ENCODE measurements around the gene ZBTB47.

The ZBTB47 gene

GRCh38 chr3:42711491-42712343 lies 58.2 kb downstream of the ZBTB47 start:
- no peak for DNase-seq (ENCODE audit: extremely low read depth in 1 of 2, low read depth in 1 of 2)

GRCh38 chr3:42712344-42712648 lies 58.8 kb downstream of the ZBTB47 start:
- no peak for DNase-seq (ENCODE audit: extremely low read depth in 1 of 2, low read depth in 1 of 2)

GRCh38 chr3:42712688-42713372 lies 59.3 kb downstream of the ZBTB47 start:
- DNase-seq (ENCODE audit: extremely low read depth in 1 of 2, low read depth in 1 of 2): no peak

GRCh38 chr3:42713747-42714146 lies 60.2 kb downstream of the ZBTB47 start:
- no peak for DNase-seq (ENCODE audit: extremely low read depth in 1 of 2, low read depth in 1 of 2)

GRCh38 chr3:42714171-42714852 lies 60.8 kb downstream of the ZBTB47 start:
- DNase-seq (ENCODE audit: extremely low read depth in 1 of 2, low read depth in 1 of 2): no peak
